ENCODE results near the gene PRRG2.

DNA sequence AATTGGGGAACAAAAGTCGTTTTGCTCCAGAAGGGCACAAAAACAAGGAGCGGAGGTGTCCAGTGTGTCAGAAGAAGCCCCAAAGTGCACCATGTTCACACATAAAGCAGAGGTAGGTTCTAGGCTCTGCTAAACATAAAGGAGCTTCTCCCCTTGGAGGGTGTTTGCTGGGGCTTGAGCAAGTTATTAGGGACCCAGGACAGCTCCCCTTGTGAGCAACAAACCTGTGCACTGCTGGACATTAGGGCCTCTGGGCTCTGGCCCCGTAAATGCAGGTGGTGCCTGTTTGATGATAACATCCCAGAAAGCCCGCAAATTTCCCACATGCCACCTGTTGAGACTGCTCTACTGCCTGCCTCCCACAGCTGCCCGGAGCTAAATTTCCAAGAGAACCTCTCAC is 42.5 kb upstream of the PRRG2 start:
- TF ChIP-seq, protein P1, sequence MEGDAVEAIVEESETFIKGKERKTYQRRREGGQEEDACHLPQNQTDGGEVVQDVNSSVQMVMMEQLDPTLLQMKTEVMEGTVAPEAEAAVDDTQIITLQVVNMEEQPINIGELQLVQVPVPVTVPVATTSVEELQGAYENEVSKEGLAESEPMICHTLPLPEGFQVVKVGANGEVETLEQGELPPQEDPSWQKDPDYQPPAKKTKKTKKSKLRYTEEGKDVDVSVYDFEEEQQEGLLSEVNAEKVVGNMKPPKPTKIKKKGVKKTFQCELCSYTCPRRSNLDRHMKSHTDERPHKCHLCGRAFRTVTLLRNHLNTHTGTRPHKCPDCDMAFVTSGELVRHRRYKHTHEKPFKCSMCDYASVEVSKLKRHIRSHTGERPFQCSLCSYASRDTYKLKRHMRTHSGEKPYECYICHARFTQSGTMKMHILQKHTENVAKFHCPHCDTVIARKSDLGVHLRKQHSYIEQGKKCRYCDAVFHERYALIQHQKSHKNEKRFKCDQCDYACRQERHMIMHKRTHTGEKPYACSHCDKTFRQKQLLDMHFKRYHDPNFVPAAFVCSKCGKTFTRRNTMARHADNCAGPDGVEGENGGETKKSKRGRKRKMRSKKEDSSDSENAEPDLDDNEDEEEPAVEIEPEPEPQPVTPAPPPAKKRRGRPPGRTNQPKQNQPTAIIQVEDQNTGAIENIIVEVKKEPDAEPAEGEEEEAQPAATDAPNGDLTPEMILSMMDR (IDR thresholded peaks at IDR 0.05) = no peak
- TF ChIP-seq POLR2A (IDR thresholded peaks at IDR 0.05; ENCODE audit: low read depth) = no peak
- no peak for TF ChIP-seq POLR2AphosphoS5 (IDR thresholded peaks at IDR 0.05)
- no peak for TF ChIP-seq EP300 (IDR thresholded peaks at IDR 0.05)

Data from esophagus muscularis mucosa (tissue), 4 donors.